Epithelial cell of prostate (primary cell): ENCODE measurements around the gene RPS6KB2.
"Not testable (repeated sequence)": the region's sequence is repeated elsewhere in the genome, so short reads cannot be mapped to it uniquely, and the experiment has no call there.

ENCODE experiments used
- DNase-seq: peaks from one replicate; pipeline ENCODE4 v3.0.0-alpha.2; 2011; ENCODE audit warnings: low read depth, low spot score
- H3K27ac ChIP-seq: fragments of 450-650 bp; 2 replicates; pipeline ENCODE4 v1.5.1; 2017; ENCODE audit warnings: mild to moderate bottlenecking

The RPS6KB2 gene

GRCh38 chr11:67396587-67397389, 31.5 kb upstream of the RPS6KB2 start:
- no peak for DNase-seq
- H3K27ac ChIP-seq = no peak overlapping the region

- no peak for DNase-seq
- H3K27ac ChIP-seq = no peak overlapping the region
Observed at GRCh38 chr11:67397536-67397935, 30.8 kb upstream of the RPS6KB2 start.

GRCh38 chr11:67397986-67398660, 30.2 kb upstream of the RPS6KB2 start:
- no peak overlapping the region for H3K27ac ChIP-seq
- DNase-seq = no peak

GRCh38 chr11:67398661-67399563, 29.4 kb upstream of the RPS6KB2 start:
- no peak for DNase-seq
- no peak overlapping the region for H3K27ac ChIP-seq

GRCh38 chr11:67400251-67400941, 27.9 kb upstream of the RPS6KB2 start:
- DNase-seq = no peak
- peak overlapping the region; percentile 88 for H3K27ac ChIP-seq

GRCh38 chr11:67400942-67401494, 27.3 kb upstream of the RPS6KB2 start:
- DNase-seq = no peak
- peak overlapping the region; percentile 88 for H3K27ac ChIP-seq

- DNase-seq = no peak
- peak within 1 kb of the TSS; percentile 88 for H3K27ac ChIP-seq
Observed at GRCh38 chr11:67401495-67402191, 26.7 kb upstream of the RPS6KB2 start, which contains the start of gene PPP1CA. Gene PPP1CA, minus strand, starts transcription at chr11:67401858. Its CDS starts 76 bp downstream, at chr11:67401782.

- peak overlapping the region; percentile 88 for H3K27ac ChIP-seq
- DNase-seq = not testable (repeated sequence)
Observed at GRCh38 chr11:67402192-67402839, 26.0 kb upstream of the RPS6KB2 start.

- not testable (repeated sequence) for DNase-seq, H3K27ac ChIP-seq
Observed at GRCh38 chr11:67403085-67403484, 25.2 kb upstream of the RPS6KB2 start.

GRCh38 chr11:67404515-67405195, 23.6 kb upstream of the RPS6KB2 start:
- no peak for DNase-seq
- no peak overlapping the region for H3K27ac ChIP-seq

GRCh38 chr11:67405196-67405567, 23.1 kb upstream of the RPS6KB2 start:
- H3K27ac ChIP-seq = no peak overlapping the region
- DNase-seq = no peak

- no peak overlapping the region for H3K27ac ChIP-seq
- DNase-seq = no peak
Observed at GRCh38 chr11:67405688-67406339, 22.5 kb upstream of the RPS6KB2 start.

- H3K27ac ChIP-seq = no peak overlapping the region
- DNase-seq = no peak
Observed at GRCh38 chr11:67406420-67406968, 21.8 kb upstream of the RPS6KB2 start.

- DNase-seq = no peak
- no peak overlapping the region for H3K27ac ChIP-seq
Observed at GRCh38 chr11:67406969-67407687, 21.2 kb upstream of the RPS6KB2 start.

- no peak for DNase-seq
- H3K27ac ChIP-seq = no peak overlapping the region
Observed at GRCh38 chr11:67407688-67408163, 20.6 kb upstream of the RPS6KB2 start.

GRCh38 chr11:67408437-67409200, 19.7 kb upstream of the RPS6KB2 start:
- no peak overlapping the region for H3K27ac ChIP-seq
- DNase-seq = no peak
